WTC11 (cell line): Measurements from ENCODE around the gene RYR1. TPM values are rescaled to one million over a fixed set of nuclear protein-coding genes. Genes with fewer than 3 reads are reported as not detected.

Experiments used
- ATAC-seq: fragments of 200-7000 bp; cut with Tn5 transposase; 2 replicates; pipeline ENCODE4 v1.10.0; 2021; ENCODE audit warnings: mild to moderate bottlenecking, moderate library complexity
- CTCF ChIA-PET: fragments of 300-600 bp; sonication (Branson Sonifier 250); formaldehyde crosslinking; loops from one replicate; lab custom pipeline; 2021; ENCODE audit warnings: antibody characterized with exemption; lab: Charles Lee
- POLR2A ChIA-PET: fragments of 350-600 bp; sonication (Branson Sonifier 250); formaldehyde crosslinking; loops from one replicate; lab custom pipeline; 2021; ENCODE audit warnings: antibody characterized with exemption; lab: Charles Lee
- DNase-seq: peaks from one replicate; pipeline ENCODE4 v3.0.0; 2021; ENCODE audit warnings: low spot score
- H3K27ac Mint-ChIP-seq: 2 replicates; pipeline ENCODE4 v1.8.0; 2021; ENCODE audit warnings: mixed read lengths
- H3K27me3 Mint-ChIP-seq: 2 replicates; pipeline ENCODE4 v1.8.0; 2021; ENCODE audit warnings: low read depth, mild to moderate bottlenecking, moderate library complexity, mixed read lengths
- H3K36me3 Mint-ChIP-seq: 2 replicates; pipeline ENCODE4 v1.8.0; 2021; ENCODE audit warnings: mixed read lengths
- H3K4me1 Mint-ChIP-seq: 2 replicates; pipeline ENCODE4 v1.8.0; 2022; ENCODE audit warnings: mixed read lengths
- H3K4me3 Mint-ChIP-seq: 2 replicates; pipeline ENCODE4 v1.8.0; 2021; ENCODE audit warnings: mild to moderate bottlenecking, moderate library complexity, mixed read lengths
- H3K9me3 Mint-ChIP-seq: 2 replicates; pipeline ENCODE4 v1.8.0; 2021; ENCODE audit warnings: mixed read lengths
- ATF6 ChIP-seq: sonication (generic); formaldehyde crosslinking; IDR thresholded peaks from 2 replicates; pipeline ENCODE4 v1.8.1; 2023; ENCODE audit warnings: mild to moderate bottlenecking, missing genetic modification reagents
- CTCF ChIP-seq: fragments of 200-600 bp; IDR thresholded peaks from 2 replicates; pipeline ENCODE4 v1.8.0; 2022; ENCODE audit warnings: antibody characterized with exemption
- FOXJ3 ChIP-seq: sonication (generic); formaldehyde crosslinking; IDR thresholded peaks from 2 replicates; pipeline ENCODE4 v1.9.0; 2021; ENCODE audit warnings: missing genetic modification reagents, mild to moderate bottlenecking, borderline replicate concordance
- FOXP1 ChIP-seq: sonication (generic); formaldehyde crosslinking; IDR thresholded peaks from 2 replicates; pipeline ENCODE4 v1.8.0; 2022; ENCODE audit warnings: missing genetic modification reagents, mild to moderate bottlenecking, moderate library complexity, borderline replicate concordance
- GTF2I ChIP-seq: fragments of 250-450 bp; sonication (Bioruptor Pico); conservative IDR thresholded peaks from 2 replicates; pipeline ENCODE4 v1.4.0; 2021; ENCODE audit warnings: mild to moderate bottlenecking
- MXD4 ChIP-seq: fragments of 250-450 bp; sonication (Bioruptor Pico); IDR thresholded peaks from 2 replicates; pipeline ENCODE4 v1.8.0; 2021; ENCODE audit warnings: mild to moderate bottlenecking, moderate library complexity, borderline replicate concordance
- SMAD3 ChIP-seq: sonication (generic); formaldehyde crosslinking; IDR thresholded peaks from 2 replicates; pipeline ENCODE4 v1.8.0; 2022; ENCODE audit warnings: missing genetic modification reagents, mild to moderate bottlenecking, borderline replicate concordance
- SP1 ChIP-seq: sonication (generic); formaldehyde crosslinking; conservative IDR thresholded peaks from 2 replicates; pipeline ENCODE4 v1.8.1; 2022; ENCODE audit warnings: missing genetic modification reagents
- TCF7 ChIP-seq: sonication (generic); formaldehyde crosslinking; IDR thresholded peaks from 2 replicates; pipeline ENCODE4 v1.8.0; 2022; ENCODE audit warnings: mild to moderate bottlenecking, low read depth, missing genetic modification reagents, moderate library complexity
- ZNF138 ChIP-seq: sonication (generic); formaldehyde crosslinking; conservative IDR thresholded peaks from 2 replicates; pipeline ENCODE4 v1.8.1; 2022; ENCODE audit warnings: mild to moderate bottlenecking, moderate library complexity, missing genetic modification reagents
- ZNF263 ChIP-seq: sonication (generic); formaldehyde crosslinking; IDR thresholded peaks from 2 replicates; pipeline ENCODE4 v1.8.1; 2022; ENCODE audit warnings: low read depth, mild to moderate bottlenecking, moderate library complexity, missing genetic modification reagents
- ZNF396 ChIP-seq: fragments of 250-450 bp; sonication (Bioruptor Pico); IDR thresholded peaks from 2 replicates; pipeline ENCODE4 v1.8.0; 2021; ENCODE audit warnings: mild to moderate bottlenecking, moderate library complexity, borderline replicate concordance
- total RNA-seq: library from RNA; stranded (reverse); gene quantifications from 3 replicates; pipeline ENCODE4 v1.2.3, GENCODE V29; 2021
- TF ChIP-seq, protein P1 (sequence below): sonication (generic); formaldehyde crosslinking; IDR thresholded peaks from 2 replicates; pipeline ENCODE4 v1.8.0; 2023; ENCODE audit warnings: mild to moderate bottlenecking, missing genetic modification reagents
- TF ChIP-seq, protein P2 (sequence below): fragments of 250-450 bp; sonication (Bioruptor Pico); IDR thresholded peaks from 2 replicates; pipeline ENCODE4 v1.9.0; 2021; ENCODE audit warnings: mild to moderate bottlenecking, borderline replicate concordance
- TF ChIP-seq, protein P3 (sequence below): sonication (generic); formaldehyde crosslinking; IDR thresholded peaks from 2 replicates; pipeline ENCODE4 v1.8.0; 2022; ENCODE audit warnings: mild to moderate bottlenecking, missing genetic modification reagents
- TF ChIP-seq, protein P4 (sequence below): fragments of 250-450 bp; sonication (Bioruptor Pico); IDR thresholded peaks from 2 replicates; pipeline ENCODE4 v1.9.0; 2021; ENCODE audit warnings: moderate library complexity, mild to moderate bottlenecking, inconsistent platforms, borderline replicate concordance
- TF ChIP-seq, protein P5 (sequence below): fragments of 250-450 bp; sonication (Bioruptor Pico); IDR thresholded peaks from 2 replicates; pipeline ENCODE4 v1.9.0; 2021; ENCODE audit warnings: mild to moderate bottlenecking

The RYR1 gene
- total RNA-seq, 1 experiment from 2014 or later, result 24.2 TPM

GRCh38 chr19:38634757-38635482 is 201.4 kb downstream of the RYR1 start:
- Mint-ChIP-seq H3K27me3 (no peaks in the 10 kb centered on the region), H3K4me1 (peaks cover 34% of the 10 kb centered on the region), H3K9me3 (no peaks in the 10 kb centered on the region), H3K27ac (peak overlapping the region; percentile 91), H3K36me3 (peaks cover 46% of the 10 kb centered on the region), H3K4me3 (no peak overlapping the region)
- peak; percentile 97 for TF ChIP-seq CTCF
- no peak for TF ChIP-seq TCF7 (CRISPR knock-in tag)
- TF ChIP-seq ZNF396 (CRISPR knock-in tag), result no peak
- ChIA-PET POLR2A (interaction anchor here (0.5 to 1.5 kb wide), 6 partner anchors 16 to 232 kb away, joined by 3 to 7 read pairs (median 3); partner anchors contain the start of genes EIF3K and FAM98C), CTCF (interaction anchor here (0.5 to 5.6 kb wide), 43 partner anchors 9 to 857 kb away, joined by 3 to 101 read pairs (median 6); partner anchors contain the start of genes ACTN4, EIF3K, FAM98C and GGN)
- ATAC-seq (peak; percentile 23; the same call in 1 of the 2 replicates), DNase-seq (peak; percentile 84)

- no peak overlapping the region for H3K4me3 Mint-ChIP-seq
- CTCF ChIA-PET, result interaction anchor here (0.9 to 5.6 kb wide), 17 partner anchors 12 to 233 kb away, joined by 3 to 101 read pairs (median 9); partner anchors contain the start of genes ACTN4, EIF3K and FAM98C
- TF ChIP-seq ZNF396 (CRISPR knock-in tag) (no peak), ATF6 (CRISPR knock-in tag) (no peak), ZNF263 (CRISPR knock-in tag) (no peak), SP1 (CRISPR knock-in tag) (no peak), FOXJ3 (no peak), GTF2I (CRISPR knock-in tag) (no peak), FOXP1 (CRISPR knock-in tag) (no peak), MXD4 (CRISPR knock-in tag) (no peak), SMAD3 (no peak), ZNF138 (no peak)
- TF ChIP-seq, protein P1, sequence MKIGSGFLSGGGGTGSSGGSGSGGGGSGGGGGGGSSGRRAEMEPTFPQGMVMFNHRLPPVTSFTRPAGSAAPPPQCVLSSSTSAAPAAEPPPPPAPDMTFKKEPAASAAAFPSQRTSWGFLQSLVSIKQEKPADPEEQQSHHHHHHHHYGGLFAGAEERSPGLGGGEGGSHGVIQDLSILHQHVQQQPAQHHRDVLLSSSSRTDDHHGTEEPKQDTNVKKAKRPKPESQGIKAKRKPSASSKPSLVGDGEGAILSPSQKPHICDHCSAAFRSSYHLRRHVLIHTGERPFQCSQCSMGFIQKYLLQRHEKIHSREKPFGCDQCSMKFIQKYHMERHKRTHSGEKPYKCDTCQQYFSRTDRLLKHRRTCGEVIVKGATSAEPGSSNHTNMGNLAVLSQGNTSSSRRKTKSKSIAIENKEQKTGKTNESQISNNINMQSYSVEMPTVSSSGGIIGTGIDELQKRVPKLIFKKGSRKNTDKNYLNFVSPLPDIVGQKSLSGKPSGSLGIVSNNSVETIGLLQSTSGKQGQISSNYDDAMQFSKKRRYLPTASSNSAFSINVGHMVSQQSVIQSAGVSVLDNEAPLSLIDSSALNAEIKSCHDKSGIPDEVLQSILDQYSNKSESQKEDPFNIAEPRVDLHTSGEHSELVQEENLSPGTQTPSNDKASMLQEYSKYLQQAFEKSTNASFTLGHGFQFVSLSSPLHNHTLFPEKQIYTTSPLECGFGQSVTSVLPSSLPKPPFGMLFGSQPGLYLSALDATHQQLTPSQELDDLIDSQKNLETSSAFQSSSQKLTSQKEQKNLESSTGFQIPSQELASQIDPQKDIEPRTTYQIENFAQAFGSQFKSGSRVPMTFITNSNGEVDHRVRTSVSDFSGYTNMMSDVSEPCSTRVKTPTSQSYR (CRISPR knock-in tag), result no peak
- TF ChIP-seq, protein P2, sequence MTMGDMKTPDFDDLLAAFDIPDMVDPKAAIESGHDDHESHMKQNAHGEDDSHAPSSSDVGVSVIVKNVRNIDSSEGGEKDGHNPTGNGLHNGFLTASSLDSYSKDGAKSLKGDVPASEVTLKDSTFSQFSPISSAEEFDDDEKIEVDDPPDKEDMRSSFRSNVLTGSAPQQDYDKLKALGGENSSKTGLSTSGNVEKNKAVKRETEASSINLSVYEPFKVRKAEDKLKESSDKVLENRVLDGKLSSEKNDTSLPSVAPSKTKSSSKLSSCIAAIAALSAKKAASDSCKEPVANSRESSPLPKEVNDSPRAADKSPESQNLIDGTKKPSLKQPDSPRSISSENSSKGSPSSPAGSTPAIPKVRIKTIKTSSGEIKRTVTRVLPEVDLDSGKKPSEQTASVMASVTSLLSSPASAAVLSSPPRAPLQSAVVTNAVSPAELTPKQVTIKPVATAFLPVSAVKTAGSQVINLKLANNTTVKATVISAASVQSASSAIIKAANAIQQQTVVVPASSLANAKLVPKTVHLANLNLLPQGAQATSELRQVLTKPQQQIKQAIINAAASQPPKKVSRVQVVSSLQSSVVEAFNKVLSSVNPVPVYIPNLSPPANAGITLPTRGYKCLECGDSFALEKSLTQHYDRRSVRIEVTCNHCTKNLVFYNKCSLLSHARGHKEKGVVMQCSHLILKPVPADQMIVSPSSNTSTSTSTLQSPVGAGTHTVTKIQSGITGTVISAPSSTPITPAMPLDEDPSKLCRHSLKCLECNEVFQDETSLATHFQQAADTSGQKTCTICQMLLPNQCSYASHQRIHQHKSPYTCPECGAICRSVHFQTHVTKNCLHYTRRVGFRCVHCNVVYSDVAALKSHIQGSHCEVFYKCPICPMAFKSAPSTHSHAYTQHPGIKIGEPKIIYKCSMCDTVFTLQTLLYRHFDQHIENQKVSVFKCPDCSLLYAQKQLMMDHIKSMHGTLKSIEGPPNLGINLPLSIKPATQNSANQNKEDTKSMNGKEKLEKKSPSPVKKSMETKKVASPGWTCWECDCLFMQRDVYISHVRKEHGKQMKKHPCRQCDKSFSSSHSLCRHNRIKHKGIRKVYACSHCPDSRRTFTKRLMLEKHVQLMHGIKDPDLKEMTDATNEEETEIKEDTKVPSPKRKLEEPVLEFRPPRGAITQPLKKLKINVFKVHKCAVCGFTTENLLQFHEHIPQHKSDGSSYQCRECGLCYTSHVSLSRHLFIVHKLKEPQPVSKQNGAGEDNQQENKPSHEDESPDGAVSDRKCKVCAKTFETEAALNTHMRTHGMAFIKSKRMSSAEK (CRISPR knock-in tag), result no peak
- TF ChIP-seq, protein P3, sequence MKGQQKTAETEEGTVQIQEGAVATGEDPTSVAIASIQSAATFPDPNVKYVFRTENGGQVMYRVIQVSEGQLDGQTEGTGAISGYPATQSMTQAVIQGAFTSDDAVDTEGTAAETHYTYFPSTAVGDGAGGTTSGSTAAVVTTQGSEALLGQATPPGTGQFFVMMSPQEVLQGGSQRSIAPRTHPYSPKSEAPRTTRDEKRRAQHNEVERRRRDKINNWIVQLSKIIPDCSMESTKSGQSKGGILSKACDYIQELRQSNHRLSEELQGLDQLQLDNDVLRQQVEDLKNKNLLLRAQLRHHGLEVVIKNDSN (CRISPR knock-in tag), result no peak
- TF ChIP-seq, protein P4, sequence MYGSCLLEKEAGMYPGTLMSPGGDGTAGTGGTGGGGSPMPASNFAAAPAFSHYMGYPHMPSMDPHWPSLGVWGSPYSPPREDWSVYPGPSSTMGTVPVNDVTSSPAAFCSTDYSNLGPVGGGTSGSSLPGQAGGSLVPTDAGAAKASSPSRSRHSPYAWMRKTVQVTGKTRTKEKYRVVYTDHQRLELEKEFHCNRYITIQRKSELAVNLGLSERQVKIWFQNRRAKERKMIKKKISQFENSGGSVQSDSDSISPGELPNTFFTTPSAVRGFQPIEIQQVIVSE, result no peak
- TF ChIP-seq, protein P5, sequence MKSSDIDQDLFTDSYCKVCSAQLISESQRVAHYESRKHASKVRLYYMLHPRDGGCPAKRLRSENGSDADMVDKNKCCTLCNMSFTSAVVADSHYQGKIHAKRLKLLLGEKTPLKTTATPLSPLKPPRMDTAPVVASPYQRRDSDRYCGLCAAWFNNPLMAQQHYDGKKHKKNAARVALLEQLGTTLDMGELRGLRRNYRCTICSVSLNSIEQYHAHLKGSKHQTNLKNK (CRISPR knock-in tag), result no peak
Observed at GRCh38 chr19:38635483-38636399, 202.2 kb downstream of the RYR1 start.

More at GRCh38 chr19:38635483-38636399, 202.2 kb downstream of the RYR1 start:
- Mint-ChIP-seq H3K27ac (peak overlapping the region; percentile 41), H3K36me3 (peaks cover 41% of the 10 kb centered on the region), H3K9me3 (no peaks in the 10 kb centered on the region), H3K4me1 (peaks cover 30% of the 10 kb centered on the region), H3K27me3 (no peaks in the 10 kb centered on the region)
- POLR2A ChIA-PET, result interaction anchor here (0.7 to 1.5 kb wide), 3 partner anchors 29 to 83 kb away, joined by 3 to 4 read pairs (median 3); no protein-coding TSS in a partner anchor
- ATAC-seq, result no peak
- DNase-seq, result no peak
